ENCODE measurements around the gene METTL6. TPM values are rescaled to one million over a fixed set of nuclear protein-coding genes. Genes with fewer than 3 reads are reported as not detected.
"Not testable (repeated sequence)": the region's sequence is repeated elsewhere in the genome, so short reads cannot be mapped to it uniquely, and the experiment has no call there.

The METTL6 gene
- total RNA-seq, 2 donors from 2014 or later = 22.3 to 24.8 TPM

GRCh38 chr3:15368561-15369135 is 58.7 kb downstream of the METTL6 start:
- Histone ChIP-seq H3K36me3 (ENCODE audit: control insufficient read depth, insufficient read depth, low read length) (no peaks in the 10 kb centered on the region), H3K27ac (ENCODE audit: low read depth, low read length) (no peak overlapping the region), H3K9ac (ENCODE audit: extremely low read depth, low read length, poor library complexity, severe bottlenecking) (no peak overlapping the region), H3K4me3 (ENCODE audit: low read length) (no peak overlapping the region), H3K9me3 (ENCODE audit: control insufficient read depth, low read length) (no peaks in the 10 kb centered on the region), H3K4me1 (ENCODE audit: control insufficient read depth, insufficient read depth, low read length) (no peaks in the 10 kb centered on the region), H3K27me3 (ENCODE audit: control insufficient read depth, insufficient read depth, low read length, poor library complexity, severe bottlenecking) (no peaks in the 10 kb centered on the region)
- Mint-ChIP-seq H3K27ac (no peak overlapping the region), H3K27me3 (ENCODE audit: insufficient read depth) (peaks cover 2% of the 10 kb centered on the region), H3K9me3 (peaks cover 9% of the 10 kb centered on the region), H3K4me1 (no peaks in the 10 kb centered on the region), H3K4me3 (no peak overlapping the region), H3K36me3 (ENCODE audit: low read depth) (no peaks in the 10 kb centered on the region)
- 89 to 91% methylated on average over 5 to 6 of the region's 6 CpGs for WGBS, 2 experiments (ENCODE audit: insufficient coverage in 1 of 2, insufficient read length in 1 of 2)
- DNase-seq = no peak
- no peak for TF ChIP-seq CTCF (conservative IDR thresholded peaks at IDR 0.05)

- peaks cover 9% of the 10 kb centered on the region for H3K9me3 Mint-ChIP-seq
- no peak overlapping the region for H3K27ac Mint-ChIP-seq
- no peaks in the 10 kb centered on the region for H3K36me3 Mint-ChIP-seq (ENCODE audit: low read depth)
- Histone ChIP-seq H3K36me3 (ENCODE audit: control insufficient read depth, insufficient read depth, low read length) (no peaks in the 10 kb centered on the region), H3K4me3 (ENCODE audit: low read length) (no peak overlapping the region), H3K9ac (ENCODE audit: extremely low read depth, low read length, poor library complexity, severe bottlenecking) (no peak overlapping the region), H3K27me3 (ENCODE audit: control insufficient read depth, insufficient read depth, low read length, poor library complexity, severe bottlenecking) (no peaks in the 10 kb centered on the region), H3K9me3 (ENCODE audit: control insufficient read depth, low read length) (no peaks in the 10 kb centered on the region), H3K27ac (ENCODE audit: low read depth, low read length) (no peak overlapping the region), H3K4me1 (ENCODE audit: control insufficient read depth, insufficient read depth, low read length) (no peaks in the 10 kb centered on the region)
- no peak for DNase-seq
- H3K4me1 Mint-ChIP-seq = peaks cover under 1% of the 10 kb centered on the region
- WGBS, 2 experiments (ENCODE audit: insufficient coverage in 1 of 2, insufficient read length in 1 of 2) = 91 to 100% methylated on average over 1 of the region's 1 CpG
- H3K4me3 Mint-ChIP-seq = no peak overlapping the region
- no peak for TF ChIP-seq CTCF (conservative IDR thresholded peaks at IDR 0.05)
- H3K27me3 Mint-ChIP-seq (ENCODE audit: insufficient read depth) = peaks cover 2% of the 10 kb centered on the region
Observed at GRCh38 chr3:15367059-15367458, 60.3 kb downstream of the METTL6 start.

- H3K27ac ChIP-seq (ENCODE audit: low read depth, low read length); H3K9ac ChIP-seq (ENCODE audit: extremely low read depth, low read length, poor library complexity, severe bottlenecking); H3K27me3 ChIP-seq (ENCODE audit: control insufficient read depth, insufficient read depth, low read length, poor library complexity, severe bottlenecking); DNase-seq; H3K27me3 Mint-ChIP-seq (ENCODE audit: insufficient read depth); H3K9me3 Mint-ChIP-seq; H3K27ac Mint-ChIP-seq; H3K4me1 ChIP-seq (ENCODE audit: control insufficient read depth, insufficient read depth, low read length); H3K4me3 Mint-ChIP-seq; H3K4me1 Mint-ChIP-seq; H3K36me3 Mint-ChIP-seq (ENCODE audit: low read depth); H3K4me3 ChIP-seq (ENCODE audit: low read length); H3K36me3 ChIP-seq (ENCODE audit: control insufficient read depth, insufficient read depth, low read length); H3K9me3 ChIP-seq (ENCODE audit: control insufficient read depth, low read length): not testable (repeated sequence)
- WGBS, 2 experiments (ENCODE audit: insufficient coverage in 1 of 2, insufficient read length in 1 of 2) = 86 to 100% methylated on average over 3 to 6 of the region's 6 CpGs
Observed at GRCh38 chr3:15364078-15364477, 63.3 kb downstream of the METTL6 start.

Measured in endodermal cell (in vitro differentiated cells).